Measurements from ENCODE around the gene CYREN.

Gene CYREN

DNA sequence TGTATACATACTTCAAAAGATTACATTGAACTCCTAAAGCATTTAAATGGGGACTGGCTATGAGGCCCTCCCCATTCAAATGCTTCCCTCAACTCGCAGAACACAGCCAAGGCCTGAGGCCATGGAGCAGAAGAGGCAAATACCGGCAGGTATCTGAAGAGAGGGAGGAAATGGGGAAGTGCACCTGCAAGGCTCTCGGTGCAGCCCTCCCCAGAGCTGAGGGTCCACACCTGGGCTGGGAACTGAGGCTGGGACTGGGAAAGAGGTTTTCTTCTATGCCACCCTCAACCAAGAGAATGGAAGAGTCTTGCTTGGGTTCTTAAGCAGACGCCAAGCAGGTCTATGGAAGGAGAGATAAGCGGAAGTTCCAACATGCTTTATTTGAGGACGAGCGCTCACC is 13.0 kb upstream of the CYREN start:
- no peak for TF ChIP-seq TCF12 (IDR thresholded peaks at IDR 0.05; ENCODE audit: low read depth)
- TF ChIP-seq, protein P1, sequence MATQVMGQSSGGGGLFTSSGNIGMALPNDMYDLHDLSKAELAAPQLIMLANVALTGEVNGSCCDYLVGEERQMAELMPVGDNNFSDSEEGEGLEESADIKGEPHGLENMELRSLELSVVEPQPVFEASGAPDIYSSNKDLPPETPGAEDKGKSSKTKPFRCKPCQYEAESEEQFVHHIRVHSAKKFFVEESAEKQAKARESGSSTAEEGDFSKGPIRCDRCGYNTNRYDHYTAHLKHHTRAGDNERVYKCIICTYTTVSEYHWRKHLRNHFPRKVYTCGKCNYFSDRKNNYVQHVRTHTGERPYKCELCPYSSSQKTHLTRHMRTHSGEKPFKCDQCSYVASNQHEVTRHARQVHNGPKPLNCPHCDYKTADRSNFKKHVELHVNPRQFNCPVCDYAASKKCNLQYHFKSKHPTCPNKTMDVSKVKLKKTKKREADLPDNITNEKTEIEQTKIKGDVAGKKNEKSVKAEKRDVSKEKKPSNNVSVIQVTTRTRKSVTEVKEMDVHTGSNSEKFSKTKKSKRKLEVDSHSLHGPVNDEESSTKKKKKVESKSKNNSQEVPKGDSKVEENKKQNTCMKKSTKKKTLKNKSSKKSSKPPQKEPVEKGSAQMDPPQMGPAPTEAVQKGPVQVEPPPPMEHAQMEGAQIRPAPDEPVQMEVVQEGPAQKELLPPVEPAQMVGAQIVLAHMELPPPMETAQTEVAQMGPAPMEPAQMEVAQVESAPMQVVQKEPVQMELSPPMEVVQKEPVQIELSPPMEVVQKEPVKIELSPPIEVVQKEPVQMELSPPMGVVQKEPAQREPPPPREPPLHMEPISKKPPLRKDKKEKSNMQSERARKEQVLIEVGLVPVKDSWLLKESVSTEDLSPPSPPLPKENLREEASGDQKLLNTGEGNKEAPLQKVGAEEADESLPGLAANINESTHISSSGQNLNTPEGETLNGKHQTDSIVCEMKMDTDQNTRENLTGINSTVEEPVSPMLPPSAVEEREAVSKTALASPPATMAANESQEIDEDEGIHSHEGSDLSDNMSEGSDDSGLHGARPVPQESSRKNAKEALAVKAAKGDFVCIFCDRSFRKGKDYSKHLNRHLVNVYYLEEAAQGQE (IDR thresholded peaks at IDR 0.05; ENCODE audit: low read depth), result no peak
- TF ChIP-seq TEAD4 (IDR thresholded peaks at IDR 0.05), result no peak
- TF ChIP-seq EP300 (IDR thresholded peaks at IDR 0.05; ENCODE audit: borderline replicate concordance), result no peak
- TF ChIP-seq RAD21 (IDR thresholded peaks at IDR 0.05; ENCODE audit: low read depth), result no peak
- no peak for TF ChIP-seq TAF1 (IDR thresholded peaks at IDR 0.05; ENCODE audit: low read depth)
- TF ChIP-seq CEBPB (IDR thresholded peaks at IDR 0.05), result no peak
- no peak for TF ChIP-seq ZBTB7A (IDR thresholded peaks at IDR 0.05; ENCODE audit: low read depth)
- TF ChIP-seq, protein P2, sequence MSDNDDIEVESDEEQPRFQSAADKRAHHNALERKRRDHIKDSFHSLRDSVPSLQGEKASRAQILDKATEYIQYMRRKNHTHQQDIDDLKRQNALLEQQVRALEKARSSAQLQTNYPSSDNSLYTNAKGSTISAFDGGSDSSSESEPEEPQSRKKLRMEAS (IDR thresholded peaks at IDR 0.05), result no peak
- TF ChIP-seq YY1 (IDR thresholded peaks at IDR 0.05; ENCODE audit: low read depth), result no peak
- no peak for TF ChIP-seq NFIC (IDR thresholded peaks at IDR 0.05)
- TF ChIP-seq, protein P3, sequence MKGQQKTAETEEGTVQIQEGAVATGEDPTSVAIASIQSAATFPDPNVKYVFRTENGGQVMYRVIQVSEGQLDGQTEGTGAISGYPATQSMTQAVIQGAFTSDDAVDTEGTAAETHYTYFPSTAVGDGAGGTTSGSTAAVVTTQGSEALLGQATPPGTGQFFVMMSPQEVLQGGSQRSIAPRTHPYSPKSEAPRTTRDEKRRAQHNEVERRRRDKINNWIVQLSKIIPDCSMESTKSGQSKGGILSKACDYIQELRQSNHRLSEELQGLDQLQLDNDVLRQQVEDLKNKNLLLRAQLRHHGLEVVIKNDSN (IDR thresholded peaks at IDR 0.05), result no peak
- no peak for TF ChIP-seq CREB1 (IDR thresholded peaks at IDR 0.05; ENCODE audit: low read depth)
- no peak for TF ChIP-seq EGR1 (IDR thresholded peaks at IDR 0.05)
- no peak for TF ChIP-seq FOXM1 (IDR thresholded peaks at IDR 0.05; ENCODE audit: borderline replicate concordance, low read depth)

DNA sequence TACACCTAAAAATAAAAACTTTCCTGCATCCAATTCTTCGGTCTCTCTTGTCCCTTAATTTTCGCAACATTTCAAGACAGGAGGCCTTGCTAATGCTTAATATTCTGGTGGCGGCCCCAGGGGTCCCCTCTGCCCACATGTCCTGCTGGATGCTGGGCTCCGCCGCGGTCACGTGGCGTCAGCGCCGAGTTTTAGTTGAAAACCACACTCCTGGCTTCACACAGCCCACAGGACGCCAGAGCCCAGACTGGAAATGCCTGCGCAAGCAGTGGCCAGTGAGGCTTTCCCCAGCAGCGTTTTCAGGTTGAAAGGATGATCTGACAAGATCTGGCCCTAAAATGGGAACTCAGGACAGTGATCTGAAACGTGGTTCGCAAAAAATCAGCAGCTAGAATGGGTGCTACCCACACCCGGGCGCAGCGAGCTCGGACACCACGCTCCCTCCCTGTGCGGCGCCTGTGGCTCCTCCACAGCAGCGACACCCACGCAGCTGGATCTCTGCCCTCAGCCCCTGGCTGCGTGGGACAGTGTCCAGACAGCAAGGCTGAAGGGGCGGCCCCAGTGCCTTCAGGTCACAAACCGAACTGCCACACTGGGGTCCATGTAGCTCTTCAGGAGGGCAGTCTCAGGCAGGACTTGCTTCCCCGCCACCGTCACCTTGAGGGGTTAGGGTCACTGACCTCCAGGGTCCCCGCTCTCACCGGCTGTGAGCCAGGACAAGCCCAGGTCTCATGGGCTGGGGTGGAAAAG is 11.6 kb upstream of the CYREN start:
- TF ChIP-seq RAD21 (IDR thresholded peaks at IDR 0.05; ENCODE audit: low read depth) (no peak), TCF12 (IDR thresholded peaks at IDR 0.05; ENCODE audit: low read depth) (no peak), ZBTB7A (IDR thresholded peaks at IDR 0.05; ENCODE audit: low read depth) (no peak), FOXM1 (IDR thresholded peaks at IDR 0.05; ENCODE audit: borderline replicate concordance, low read depth) (no peak), TEAD4 (IDR thresholded peaks at IDR 0.05) (no peak), YY1 (IDR thresholded peaks at IDR 0.05; ENCODE audit: low read depth) (no peak), CREB1 (IDR thresholded peaks at IDR 0.05; ENCODE audit: low read depth) (no peak), TAF1 (IDR thresholded peaks at IDR 0.05; ENCODE audit: low read depth) (no peak), EGR1 (IDR thresholded peaks at IDR 0.05) (no peak), EP300 (IDR thresholded peaks at IDR 0.05; ENCODE audit: borderline replicate concordance) (no peak), NFIC (IDR thresholded peaks at IDR 0.05) (no peak), CEBPB (IDR thresholded peaks at IDR 0.05) (no peak)
- TF ChIP-seq, protein P2 (IDR thresholded peaks at IDR 0.05), result no peak
- TF ChIP-seq, protein P1 (IDR thresholded peaks at IDR 0.05; ENCODE audit: low read depth), result no peak
- TF ChIP-seq, protein P3 (IDR thresholded peaks at IDR 0.05), result no peak

DNA sequence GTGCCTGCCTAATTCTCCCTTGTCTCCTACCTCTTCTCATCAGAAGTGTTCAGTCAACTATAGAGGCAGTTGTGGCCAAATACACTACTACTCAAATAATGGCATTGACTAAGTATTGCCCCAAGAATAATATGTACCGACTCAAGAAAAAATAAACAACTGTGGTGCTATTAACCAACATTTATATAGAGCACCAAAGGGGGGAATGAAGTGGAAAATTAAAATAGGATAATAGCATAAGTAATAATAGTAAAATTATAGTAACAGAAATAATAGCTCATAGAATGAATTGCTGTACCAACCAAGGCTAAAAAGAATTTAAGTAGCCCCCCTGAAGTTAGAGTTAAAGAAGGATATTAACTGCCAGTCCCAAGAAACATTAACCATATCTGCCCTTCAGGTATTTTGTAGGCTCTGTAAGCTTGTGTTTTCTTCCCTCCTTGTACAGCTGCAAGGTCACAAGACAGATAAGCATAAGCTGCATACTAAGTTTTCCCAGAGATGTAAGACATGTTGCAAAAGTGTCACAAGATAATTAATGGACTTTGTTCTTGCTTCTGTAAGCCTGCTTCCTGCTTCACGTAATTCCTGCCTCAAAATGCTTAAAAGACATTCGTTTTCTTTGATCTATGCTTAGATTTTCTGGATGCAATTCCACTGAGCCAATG is 10.9 kb upstream of the CYREN start:
- TF ChIP-seq ZBTB7A (IDR thresholded peaks at IDR 0.05; ENCODE audit: low read depth) (no peak), RAD21 (IDR thresholded peaks at IDR 0.05; ENCODE audit: low read depth) (no peak), EGR1 (IDR thresholded peaks at IDR 0.05) (no peak), TEAD4 (IDR thresholded peaks at IDR 0.05) (no peak), YY1 (IDR thresholded peaks at IDR 0.05; ENCODE audit: low read depth) (no peak), NFIC (IDR thresholded peaks at IDR 0.05) (no peak), FOXM1 (IDR thresholded peaks at IDR 0.05; ENCODE audit: borderline replicate concordance, low read depth) (no peak), EP300 (IDR thresholded peaks at IDR 0.05; ENCODE audit: borderline replicate concordance) (no peak), TAF1 (IDR thresholded peaks at IDR 0.05; ENCODE audit: low read depth) (no peak), CREB1 (IDR thresholded peaks at IDR 0.05; ENCODE audit: low read depth) (no peak), CEBPB (IDR thresholded peaks at IDR 0.05) (no peak), TCF12 (IDR thresholded peaks at IDR 0.05; ENCODE audit: low read depth) (no peak)
- TF ChIP-seq, protein P1 (IDR thresholded peaks at IDR 0.05; ENCODE audit: low read depth), result no peak
- TF ChIP-seq, protein P2 (IDR thresholded peaks at IDR 0.05), result no peak
- TF ChIP-seq, protein P3 (IDR thresholded peaks at IDR 0.05), result no peak

Data from Ishikawa (cell line).